ENCODE measurements around the gene ULK1. TPM values are rescaled to one million over a fixed set of nuclear protein-coding genes. Genes with fewer than 3 reads are reported as not detected.

The ULK1 gene
- total RNA-seq, 2 donors from 2014 or later = 23.2 to 40.6 TPM

GRCh38 chr12:131904346-131904745, 9.9 kb downstream of the ULK1 start:
- Histone ChIP-seq H3K36me3 (peaks cover 24% of the 10 kb centered on the region), H3K9me3 (no peaks in the 10 kb centered on the region), H3K4me1 (ENCODE audit: control insufficient read depth in 1 of 2, low read depth in 2 of 2) (peaks cover 13 to 33% of the 10 kb centered on the region in 2 donors), H3K27ac (no peak overlapping the region), H3K27me3 (replicated peaks; ENCODE audit: insufficient read depth) (no peaks in the 10 kb centered on the region), H3K4me3 (no peak overlapping the region)
- TF ChIP-seq CTCF (IDR thresholded peaks at IDR 0.05) = no peak
- ATAC-seq (ENCODE audit: insufficient number of reproducible peaks, low FRiP score, low read depth) = no peak
- no peak for DNase-seq (ENCODE audit: low spot score)

GRCh38 chr12:131905081-131905629, 10.7 kb downstream of the ULK1 start:
- Histone ChIP-seq H3K4me3 (no peak overlapping the region), H3K27me3 (replicated peaks; ENCODE audit: insufficient read depth) (no peaks in the 10 kb centered on the region), H3K27ac (no peak overlapping the region), H3K9me3 (no peaks in the 10 kb centered on the region), H3K36me3 (peaks cover 28% of the 10 kb centered on the region), H3K4me1 (ENCODE audit: control insufficient read depth in 1 of 2, low read depth in 2 of 2) (peaks cover 13 to 33% of the 10 kb centered on the region in 2 donors)
- TF ChIP-seq CTCF (IDR thresholded peaks at IDR 0.05) = no peak
- ATAC-seq (ENCODE audit: insufficient number of reproducible peaks, low FRiP score, low read depth) (no peak), DNase-seq (ENCODE audit: low spot score) (no peak)

GRCh38 chr12:131905630-131906091, 11.2 kb downstream of the ULK1 start:
- Histone ChIP-seq H3K9me3 (no peaks in the 10 kb centered on the region), H3K4me3 (no peak overlapping the region), H3K27ac (no peak overlapping the region), H3K27me3 (replicated peaks; ENCODE audit: insufficient read depth) (no peaks in the 10 kb centered on the region), H3K4me1 (ENCODE audit: control insufficient read depth in 1 of 2, low read depth in 2 of 2) (peaks cover 13 to 33% of the 10 kb centered on the region in 2 donors), H3K36me3 (peaks cover 32% of the 10 kb centered on the region)
- ATAC-seq (ENCODE audit: insufficient number of reproducible peaks, low FRiP score, low read depth) (no peak), DNase-seq (ENCODE audit: low spot score) (no peak)
- TF ChIP-seq CTCF (IDR thresholded peaks at IDR 0.05) = no peak

- TF ChIP-seq CTCF (IDR thresholded peaks at IDR 0.05) = no peak
- peaks cover 48% of the 10 kb centered on the region for H3K36me3 ChIP-seq
- H3K9me3 ChIP-seq = no peaks in the 10 kb centered on the region
- H3K4me3 ChIP-seq = no peak overlapping the region
- ATAC-seq (ENCODE audit: insufficient number of reproducible peaks, low FRiP score, low read depth) = no peak
- DNase-seq (ENCODE audit: low spot score) = no peak
- H3K4me1 ChIP-seq (ENCODE audit: control insufficient read depth in 1 of 2, low read depth in 2 of 2) = peaks cover 6 to 25% of the 10 kb centered on the region in 2 donors
- H3K27me3 ChIP-seq (replicated peaks; ENCODE audit: insufficient read depth) = no peaks in the 10 kb centered on the region
- no peak overlapping the region for H3K27ac ChIP-seq
Measured at GRCh38 chr12:131907379-131908091, 13.1 kb downstream of the ULK1 start.

- TF ChIP-seq CTCF (IDR thresholded peaks at IDR 0.05) = no peak
- Histone ChIP-seq H3K27ac (no peak overlapping the region), H3K9me3 (no peaks in the 10 kb centered on the region), H3K4me1 (ENCODE audit: control insufficient read depth in 1 of 2, low read depth in 2 of 2) (peaks cover 7 to 24% of the 10 kb centered on the region in 2 donors), H3K27me3 (replicated peaks; ENCODE audit: insufficient read depth) (no peaks in the 10 kb centered on the region), H3K36me3 (peaks cover 51% of the 10 kb centered on the region), H3K4me3 (no peak overlapping the region)
- no peak for DNase-seq (ENCODE audit: low spot score)
- no peak for ATAC-seq (ENCODE audit: insufficient number of reproducible peaks, low FRiP score, low read depth)
Measured at GRCh38 chr12:131908092-131909080, 14.0 kb downstream of the ULK1 start.

Measured in thoracic aorta (tissue), 2 donors.